ENCODE data around the gene BORCS8. TPM values are rescaled to one million over a fixed set of nuclear protein-coding genes. Genes with fewer than 3 reads are reported as not detected.

BORCS8 gene
- total RNA-seq, 4 donors from 2014 or later = 11.8 to 29.1 (median 18.8) TPM

- no peak for DNase-seq (ENCODE audit: low spot score in 2 of 2)
- Histone ChIP-seq H3K27me3 (peaks cover 0 to 13% of the 10 kb centered on the region in 2 donors), H3K9me3 (peaks cover 0 to 38% (median 5%) of the 10 kb centered on the region in 4 donors), H3K4me1 (no peaks in the 10 kb centered on the region), H3K36me3 (peaks cover 0 to 4% (median 0%) of the 10 kb centered on the region in 3 donors), H3K27ac (no peak overlapping the region), H3K4me3 (no peak overlapping the region)
- no peak for TF ChIP-seq CTCF (IDR thresholded peaks at IDR 0.05)
- no peak for TF ChIP-seq POLR2A (IDR thresholded peaks at IDR 0.05)
- TF ChIP-seq EP300 (IDR thresholded peaks at IDR 0.05) = no peak
Observed at GRCh38 chr19:19236173-19236572, 44.2 kb upstream of the BORCS8 start.

- no peak for DNase-seq (ENCODE audit: low spot score in 2 of 2)
- H3K36me3 ChIP-seq = peaks cover 0 to 4% (median 0%) of the 10 kb centered on the region in 3 donors
- no peak overlapping the region for H3K4me3 ChIP-seq
- no peaks in the 10 kb centered on the region for H3K4me1 ChIP-seq
- WGBS, 2 donors = 72 to 93% methylated on average over 2 of the region's 2 CpGs
- H3K27me3 ChIP-seq = no peaks in the 10 kb centered on the region
- peaks cover 0 to 38% (median 5%) of the 10 kb centered on the region in 4 donors for H3K9me3 ChIP-seq
- no peak for TF ChIP-seq CTCF (IDR thresholded peaks at IDR 0.05)
- no peak for TF ChIP-seq POLR2A (IDR thresholded peaks at IDR 0.05)
- TF ChIP-seq EP300 (IDR thresholded peaks at IDR 0.05) = no peak
- H3K27ac ChIP-seq = no peak overlapping the region
Observed at GRCh38 chr19:19234220-19234816, 42.4 kb upstream of the BORCS8 start.

GRCh38 chr19:19232261-19232721 lies 40.3 kb upstream of the BORCS8 start:
- Histone ChIP-seq H3K36me3 (peaks cover 0 to 4% (median 0%) of the 10 kb centered on the region in 3 donors), H3K27me3 (peaks cover 0 to 6% of the 10 kb centered on the region in 2 donors), H3K4me1 (no peaks in the 10 kb centered on the region), H3K27ac (no peak overlapping the region), H3K9me3 (peaks cover 0 to 38% (median 5%) of the 10 kb centered on the region in 4 donors), H3K4me3 (no peak overlapping the region)
- 66 to 79% methylated on average over 16 to 19 of the region's 19 CpGs for WGBS, 2 donors
- DNase-seq (ENCODE audit: low spot score in 2 of 2) = no peak
- TF ChIP-seq POLR2A (IDR thresholded peaks at IDR 0.05) (no peak), CTCF (IDR thresholded peaks at IDR 0.05) (no peak), EP300 (IDR thresholded peaks at IDR 0.05) (no peak)

- H3K27ac ChIP-seq = no peak overlapping the region
- DNase-seq (ENCODE audit: low spot score in 2 of 2) = no peak
- no peaks in the 10 kb centered on the region for H3K4me1 ChIP-seq
- 82 to 84% methylated on average over 9 of the region's 9 CpGs for WGBS, 2 donors
- H3K4me3 ChIP-seq = no peak overlapping the region
- peaks cover 0 to 19% of the 10 kb centered on the region in 2 donors for H3K27me3 ChIP-seq
- peaks cover 0 to 34% (median 5%) of the 10 kb centered on the region in 4 donors for H3K9me3 ChIP-seq
- peaks cover 0 to 4% (median 0%) of the 10 kb centered on the region in 3 donors for H3K36me3 ChIP-seq
- no peak for TF ChIP-seq POLR2A (IDR thresholded peaks at IDR 0.05)
- TF ChIP-seq CTCF (IDR thresholded peaks at IDR 0.05) = no peak
- TF ChIP-seq EP300 (IDR thresholded peaks at IDR 0.05) = no peak
Observed at GRCh38 chr19:19230999-19231398, 39.0 kb upstream of the BORCS8 start.

GRCh38 chr19:19229701-19230100 lies 37.7 kb upstream of the BORCS8 start:
- Histone ChIP-seq H3K9me3 (peaks cover 0 to 21% (median 2%) of the 10 kb centered on the region in 4 donors), H3K4me1 (peaks cover 0 to 9% (median under 1%) of the 10 kb centered on the region in 4 donors), H3K27me3 (peaks cover 0 to 32% of the 10 kb centered on the region in 2 donors), H3K27ac (no peak overlapping the region), H3K4me3 (no peak overlapping the region), H3K36me3 (peaks cover 0 to 4% (median 0%) of the 10 kb centered on the region in 3 donors)
- no peak for DNase-seq (ENCODE audit: low spot score in 2 of 2)
- TF ChIP-seq POLR2A (IDR thresholded peaks at IDR 0.05) (no peak), CTCF (IDR thresholded peaks at IDR 0.05) (no peak), EP300 (IDR thresholded peaks at IDR 0.05) (no peak)
- 78 to 86% methylated on average over 3 of the region's 3 CpGs for WGBS, 2 donors

Data from tibial nerve (tissue), 4 donors.